OCI-LY3 (cell line): ENCODE results near the gene SDSL.

Experiments
- CTCF ChIP-seq: fragments of 200-600, 300-600 bp; sonication (generic); IDR thresholded peaks from 2 replicates; pipeline ENCODE4 v1.5.1; 2014; ENCODE audit warnings: antibody characterized with exemption, low read length, low read depth
- EZH2phosphoT487 ChIP-seq: fragments of 200-600 bp; shearing (Covaris generic); IDR thresholded peaks from 2 replicates; pipeline ENCODE4 v1.6.1; 2018; ENCODE audit warnings: antibody characterized with exemption, mixed run types, low read depth

- TF ChIP-seq CTCF (no peak), EZH2phosphoT487 (no peak)
These were observed 31.8 kb upstream of the SDSL start for GRCh38 chr12:113390064-113391043.
